Fibroblast of upper back skin (primary cell): ENCODE measurements around the gene CTNS.
A peak's percentile ranks its signal among the peaks of the same experiment; 100 is the strongest.

Source experiments
- DNase-seq: peaks from one replicate; pipeline ENCODE4 v3.0.0-alpha.2; 2013

The CTNS gene

GRCh38 chr17:3659541-3660111, 23.1 kb downstream of the CTNS start:
- DNase-seq, result peak; percentile 76

DNA sequence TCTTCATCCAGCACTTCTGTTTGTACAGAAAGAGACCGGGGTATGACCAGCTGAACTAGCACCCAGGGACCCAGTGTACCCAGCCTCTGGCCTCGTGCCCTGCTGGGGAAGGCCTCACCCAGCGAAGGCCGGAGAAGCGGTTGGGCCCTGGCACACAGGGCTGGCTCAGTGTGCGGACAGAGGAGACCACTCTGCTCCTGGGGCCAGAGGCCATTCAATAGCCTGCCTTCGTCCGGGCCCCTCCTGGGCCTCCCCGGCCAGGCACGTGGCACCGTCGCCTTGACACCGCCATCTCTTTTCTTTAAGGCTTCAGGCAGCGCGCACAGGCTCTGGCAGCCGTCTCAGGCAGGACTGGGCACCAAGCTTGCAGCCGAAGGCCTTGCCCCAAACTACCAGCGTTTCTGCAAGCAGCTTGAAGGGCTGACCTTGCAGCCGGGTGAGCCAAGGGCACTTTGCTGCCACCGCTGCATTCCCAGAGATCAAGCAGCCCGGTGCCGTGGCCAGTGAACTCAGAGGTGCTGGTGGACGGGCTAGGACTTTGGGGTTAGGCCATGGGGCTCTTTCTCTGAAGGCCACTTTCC, 23.8 kb downstream of the CTNS start:
- DNase-seq, result no peak

GRCh38 chr17:3663102-3664011, 26.8 kb downstream of the CTNS start:
- no peak for DNase-seq

- DNase-seq, result no peak
Observed at GRCh38 chr17:3665834-3666233, 29.3 kb downstream of the CTNS start.

DNA sequence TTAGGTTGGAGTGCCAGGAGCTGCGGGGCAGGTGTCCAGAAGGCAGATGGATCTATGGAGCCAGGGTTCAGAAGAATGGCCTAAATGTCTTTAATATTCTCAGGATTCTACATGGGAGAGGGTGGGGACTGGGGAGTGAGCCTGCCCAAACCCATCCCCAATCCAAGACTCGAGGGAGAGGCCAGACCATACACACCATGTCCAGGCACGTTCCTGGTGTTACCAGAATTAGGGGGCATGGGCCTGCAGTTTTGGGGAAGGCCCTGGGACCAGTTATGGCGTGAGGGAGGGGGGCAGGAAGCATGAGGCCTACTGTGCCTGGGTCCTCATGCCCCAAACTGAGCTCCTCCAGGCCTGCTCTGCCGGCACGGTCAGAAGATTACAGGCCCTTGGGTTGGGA, 30.0 kb downstream of the CTNS start:
- DNase-seq, result no peak

DNA sequence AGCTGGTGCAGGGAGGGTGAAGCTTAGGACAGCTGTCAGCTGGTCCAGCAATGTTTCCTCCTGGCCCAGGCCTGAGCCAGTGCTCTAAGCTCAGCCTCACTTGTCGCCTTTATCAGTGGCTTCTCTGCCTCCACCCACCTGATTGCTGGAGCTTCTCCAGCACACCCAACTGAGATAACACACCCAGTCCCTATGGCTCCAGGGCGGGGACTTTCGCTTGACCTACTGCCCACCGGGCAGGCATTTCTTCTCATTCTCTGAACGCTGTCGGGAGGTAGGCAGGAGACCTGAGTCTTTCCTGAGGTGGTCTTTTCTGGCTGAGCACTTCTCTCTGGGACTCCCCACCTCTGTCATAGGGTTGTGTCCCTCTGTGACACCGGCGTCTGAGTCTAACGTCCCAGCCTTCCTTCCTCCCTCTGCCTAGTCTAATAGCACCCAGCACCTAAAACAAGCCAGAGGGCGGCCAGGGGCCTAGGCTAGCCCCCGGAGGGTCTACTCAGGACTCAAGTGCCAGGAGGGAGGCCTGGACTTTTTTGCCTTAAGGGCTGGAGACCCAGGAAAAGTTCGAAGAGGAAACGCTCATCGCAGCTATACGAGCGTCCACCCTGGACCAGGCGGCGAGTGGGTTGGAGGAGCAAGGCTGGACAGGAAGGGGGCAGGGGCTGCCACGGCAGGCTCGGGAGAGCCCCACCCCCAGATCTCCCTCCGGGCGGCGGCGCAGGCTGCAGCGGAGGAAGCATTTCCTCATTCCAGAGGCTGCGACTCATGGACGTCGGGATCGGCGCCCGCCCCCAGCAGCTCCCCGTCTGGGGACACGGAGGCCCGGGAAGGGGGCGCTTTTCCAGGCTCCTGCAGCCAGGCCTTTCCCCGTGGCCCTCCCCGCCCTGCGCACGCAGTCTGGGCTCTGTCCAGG, 31.1 kb downstream of the CTNS start:
- peak; percentile 94 for DNase-seq

GRCh38 chr17:3668279-3669084, 31.9 kb downstream of the CTNS start, which contains the start of the genes EMC6 and TAX1BP3:
EMC6 (plus strand) TSS chr17:3668812; CDS start chr17:3669147, 335 bp downstream.
TAX1BP3 (minus strand) TSS chr17:3668578; CDS start chr17:3668526, 52 bp downstream.
- peak; percentile 98 for DNase-seq

- no peak for DNase-seq
Observed at GRCh38 chr17:3669085-3669347, 32.5 kb downstream of the CTNS start.

DNA sequence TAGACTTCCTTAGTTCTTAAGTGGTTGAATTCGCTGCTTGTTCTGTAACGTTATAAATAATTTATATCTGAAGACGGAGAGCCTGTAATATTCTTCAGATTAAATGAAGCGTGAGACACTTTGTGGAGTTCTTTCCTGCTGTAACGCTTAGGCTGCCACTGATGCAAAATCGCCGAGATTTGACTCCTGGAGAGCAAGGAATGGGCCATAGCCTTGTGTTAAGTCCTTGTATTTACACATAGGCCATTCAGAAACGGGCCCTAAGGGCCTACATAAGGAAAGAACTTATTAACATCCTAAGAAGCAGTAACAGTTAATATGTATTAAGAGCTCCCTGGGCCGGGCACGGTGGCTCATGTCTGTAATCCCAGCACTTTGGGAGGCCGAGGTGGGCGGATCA, 33.0 kb downstream of the CTNS start:
- DNase-seq, result no peak

GRCh38 chr17:3672571-3672970, 36.0 kb downstream of the CTNS start:
- no peak for DNase-seq

- no peak for DNase-seq
Observed at GRCh38 chr17:3675886-3676285, 39.3 kb downstream of the CTNS start.

DNA sequence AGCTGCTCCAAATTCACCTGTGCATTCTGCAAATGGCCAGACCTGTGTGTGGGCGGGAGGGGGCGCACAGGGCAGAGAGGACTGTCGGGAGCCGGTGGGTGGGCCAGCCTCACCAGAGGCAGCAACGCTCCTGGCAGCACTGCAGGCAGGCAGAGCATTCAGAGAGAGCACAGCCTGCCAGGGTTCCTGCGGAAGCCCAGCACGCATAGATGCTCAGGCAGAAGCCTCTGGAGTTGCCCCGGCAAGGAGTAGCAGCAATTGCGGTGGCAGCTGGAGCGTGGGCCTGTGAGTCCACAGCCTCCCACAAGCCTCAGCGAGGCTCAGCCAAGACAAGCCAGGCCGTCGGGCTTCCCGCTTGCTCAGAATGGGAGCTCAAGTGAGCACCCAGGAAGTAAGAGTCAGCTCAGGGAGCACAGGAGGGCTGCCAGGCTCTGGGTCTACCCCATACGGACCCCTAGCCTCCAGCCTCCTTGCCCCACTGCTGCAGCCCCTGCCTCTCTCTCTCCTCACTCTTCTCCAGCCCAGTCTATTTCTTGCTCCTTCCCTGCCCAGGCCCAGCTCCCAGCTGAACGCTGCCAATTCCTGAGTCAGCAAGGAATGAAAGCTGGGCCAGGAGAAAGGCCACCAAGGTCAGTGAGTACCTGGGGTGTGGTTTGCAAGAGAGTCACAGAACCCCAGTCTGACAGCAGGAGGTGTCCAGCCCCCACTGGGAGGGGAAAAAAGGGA, 41.7 kb downstream of the CTNS start:
- peak; percentile 22 for DNase-seq

DNA sequence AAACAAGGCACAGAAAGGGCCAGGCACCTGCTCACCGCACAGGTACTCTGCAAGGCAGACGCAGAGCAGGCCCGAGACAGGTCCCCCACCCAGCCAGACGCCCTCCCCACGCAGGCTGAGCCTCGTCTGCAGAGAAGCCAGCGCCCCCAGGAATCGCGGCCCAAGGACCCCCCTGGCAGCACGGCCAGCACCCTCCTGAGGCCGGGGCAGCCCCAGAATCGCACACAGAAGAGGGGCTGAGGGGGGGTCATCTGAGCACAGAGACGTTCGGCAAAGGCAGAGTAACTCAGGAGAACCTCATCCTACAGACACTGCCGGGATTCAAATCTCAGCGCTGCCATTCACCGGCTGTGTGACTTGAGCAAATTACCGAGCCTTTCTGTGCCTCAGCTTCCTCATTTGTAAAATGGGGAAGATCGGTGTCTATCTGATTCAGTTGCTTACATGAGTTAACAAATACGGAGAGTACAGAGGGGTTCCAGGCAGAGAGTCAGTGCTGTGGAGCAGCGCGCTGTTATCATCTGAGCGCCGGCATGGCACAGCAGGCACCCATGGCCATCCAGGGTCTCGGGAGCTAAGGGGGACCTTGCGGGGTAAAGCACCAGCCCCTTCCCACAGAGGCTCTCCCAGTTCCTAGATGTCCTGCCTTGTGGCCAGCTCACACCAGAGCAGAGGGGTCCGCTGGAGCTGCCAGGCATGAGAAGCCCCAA, 42.4 kb downstream of the CTNS start:
- no peak for DNase-seq

GRCh38 chr17:3679531-3680126, 43.1 kb downstream of the CTNS start:
- no peak for DNase-seq

- no peak for DNase-seq
Observed at GRCh38 chr17:3681057-3681456, 44.5 kb downstream of the CTNS start.

- DNase-seq, result no peak
Observed at GRCh38 chr17:3681565-3681964, 45.0 kb downstream of the CTNS start.

DNA sequence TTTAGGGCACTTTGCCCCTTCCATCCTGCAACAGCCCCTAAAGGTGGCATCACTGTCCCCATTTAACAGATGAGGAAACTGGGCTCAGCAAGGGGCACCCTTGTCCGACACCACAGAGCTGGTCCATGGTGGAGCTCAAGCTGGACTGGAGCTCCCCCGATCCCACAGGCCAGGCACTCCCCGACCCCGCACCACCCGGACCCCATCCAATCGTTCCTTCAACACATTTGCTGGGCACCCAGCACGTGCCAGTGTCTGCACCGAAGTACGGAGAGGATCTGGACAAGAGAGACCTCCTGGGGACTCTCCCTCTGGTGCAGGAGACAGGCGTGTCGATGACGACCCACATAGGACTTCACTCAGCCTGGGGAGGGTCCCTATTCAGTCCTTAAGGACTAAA, 45.5 kb downstream of the CTNS start:
- no peak for DNase-seq

DNA sequence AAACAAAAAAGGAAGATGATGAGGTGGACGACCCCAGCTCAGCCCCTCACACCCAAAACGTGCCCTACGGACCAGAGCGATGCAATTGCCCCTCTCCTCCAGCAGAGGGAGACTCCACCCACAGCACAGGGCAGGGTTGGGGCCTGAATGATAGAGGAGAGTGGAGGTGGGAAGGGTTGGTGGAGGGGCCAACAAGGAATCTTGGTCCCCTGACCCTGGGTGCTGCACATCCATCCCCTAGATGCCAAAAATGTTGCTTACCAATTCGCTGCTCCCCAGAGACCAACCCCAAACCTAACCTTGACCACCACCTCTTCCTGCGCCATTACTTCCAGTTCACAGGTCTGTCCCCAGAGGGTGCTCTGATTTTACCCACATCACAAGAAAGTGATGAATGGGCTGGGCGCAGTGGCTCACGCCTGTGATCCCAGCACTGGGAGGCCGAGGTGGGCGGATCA, 46.5 kb downstream of the CTNS start:
- DNase-seq, result peak; percentile 28

DNA sequence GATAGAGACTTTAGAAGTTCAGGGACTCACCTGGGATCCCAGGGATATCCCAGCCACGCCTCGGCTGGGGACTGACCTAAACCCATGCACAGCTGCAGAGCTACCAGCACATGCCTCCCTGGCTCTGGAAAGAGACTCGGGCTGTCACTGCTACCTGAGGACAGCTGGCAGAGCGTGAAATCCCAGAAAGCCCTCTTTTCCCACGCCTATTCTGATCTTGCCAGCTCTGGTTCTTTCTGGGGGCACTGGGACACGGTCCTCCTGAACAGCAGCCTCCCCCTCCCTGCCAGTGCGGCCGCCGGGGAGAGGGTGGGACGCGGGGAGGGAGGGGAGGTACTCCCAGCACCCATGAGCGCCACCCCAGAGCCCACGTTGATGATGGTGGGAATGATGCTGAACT, 48.6 kb downstream of the CTNS start:
- no peak for DNase-seq

- DNase-seq, result no peak
Observed at GRCh38 chr17:3688027-3688553, 51.5 kb downstream of the CTNS start.
